GDM1 (cell line): ENCODE measurements around the gene TPRG1L.
A peak's percentile ranks its signal among the peaks of the same experiment; 100 is the strongest.
"Not testable (repeated sequence)": the region's sequence is repeated elsewhere in the genome, so short reads cannot be mapped to it uniquely, and the experiment has no call there.

Source experiments
- DNase-seq: peaks from one replicate; lab custom pipeline; 2025; lab: John Stamatoyannopoulos, UW

The TPRG1L gene

DNA sequence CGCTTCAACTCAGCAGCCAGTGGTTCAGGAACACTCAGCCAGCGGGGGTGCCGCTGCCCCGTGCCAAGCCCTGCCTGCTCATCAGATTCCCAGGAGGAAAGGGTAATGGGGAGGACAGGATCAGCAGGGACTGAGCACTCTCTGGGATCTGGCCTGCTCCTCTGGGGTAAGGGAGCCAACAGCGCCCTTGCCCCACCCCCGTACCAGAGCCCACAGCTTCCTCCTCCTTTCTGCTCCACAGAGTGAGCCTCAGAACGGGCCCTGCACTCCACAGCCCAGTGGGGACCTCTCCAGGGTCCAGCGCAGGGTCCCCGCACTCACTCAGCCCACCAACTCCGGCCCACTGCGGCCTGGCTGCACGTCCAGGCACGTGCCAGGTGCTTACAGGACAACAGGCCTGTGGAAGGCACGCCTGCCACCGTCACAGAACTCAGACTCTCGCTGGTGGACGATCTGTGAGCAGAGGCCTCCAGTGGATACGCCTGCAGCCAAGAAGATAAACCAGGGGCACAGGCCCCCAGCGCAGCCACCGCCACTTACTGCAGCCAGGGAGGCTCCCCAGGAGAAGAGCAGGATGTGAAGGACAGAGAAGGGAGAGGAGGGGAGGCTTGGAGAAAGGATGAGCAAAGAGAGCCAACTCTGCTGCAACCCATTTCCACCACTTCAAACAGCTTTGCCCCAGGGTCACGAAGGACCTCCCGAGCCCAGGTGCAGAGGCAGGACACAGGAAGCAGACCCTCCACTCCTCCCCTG lies 15.6 kb upstream of the TPRG1L start:
- peak; percentile 26 for DNase-seq

DNA sequence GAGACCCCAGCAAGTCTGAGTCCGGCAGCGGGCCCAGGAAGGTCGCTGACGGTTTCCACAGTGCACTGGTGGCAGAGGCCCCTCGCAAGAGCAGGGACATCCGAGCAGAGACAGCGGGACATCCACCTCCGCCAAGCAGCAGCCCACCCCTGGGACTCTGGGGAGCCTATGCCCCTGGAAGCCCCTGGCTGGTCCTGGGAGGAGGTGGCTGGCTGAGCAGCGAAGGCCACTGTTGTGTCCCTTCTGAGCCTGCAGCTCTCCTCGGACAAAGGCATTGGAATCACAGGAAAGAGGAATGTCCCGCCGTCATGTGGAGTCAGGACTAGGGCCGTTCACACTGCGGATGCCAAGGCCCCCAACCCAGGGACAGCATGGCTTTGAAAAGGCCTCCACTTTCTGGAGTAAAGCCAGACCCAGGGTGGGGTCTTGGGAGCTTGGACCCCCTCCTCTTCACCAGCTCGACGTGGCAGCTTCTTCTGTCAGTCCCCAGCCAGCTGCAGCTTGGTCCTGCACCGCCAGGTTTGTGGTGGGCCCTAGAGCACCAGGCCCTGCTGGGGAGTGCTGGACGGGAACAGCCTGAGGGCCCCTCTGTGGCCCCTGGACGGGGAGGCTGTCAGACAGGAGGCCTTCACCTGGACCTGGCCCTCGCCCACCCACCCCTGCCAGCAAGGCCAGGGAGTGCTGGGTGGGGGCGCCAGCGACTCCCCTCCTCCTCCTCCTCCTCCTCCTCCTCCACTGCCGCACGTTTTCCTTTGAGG lies 14.9 kb upstream of the TPRG1L start:
- no peak for DNase-seq

DNA sequence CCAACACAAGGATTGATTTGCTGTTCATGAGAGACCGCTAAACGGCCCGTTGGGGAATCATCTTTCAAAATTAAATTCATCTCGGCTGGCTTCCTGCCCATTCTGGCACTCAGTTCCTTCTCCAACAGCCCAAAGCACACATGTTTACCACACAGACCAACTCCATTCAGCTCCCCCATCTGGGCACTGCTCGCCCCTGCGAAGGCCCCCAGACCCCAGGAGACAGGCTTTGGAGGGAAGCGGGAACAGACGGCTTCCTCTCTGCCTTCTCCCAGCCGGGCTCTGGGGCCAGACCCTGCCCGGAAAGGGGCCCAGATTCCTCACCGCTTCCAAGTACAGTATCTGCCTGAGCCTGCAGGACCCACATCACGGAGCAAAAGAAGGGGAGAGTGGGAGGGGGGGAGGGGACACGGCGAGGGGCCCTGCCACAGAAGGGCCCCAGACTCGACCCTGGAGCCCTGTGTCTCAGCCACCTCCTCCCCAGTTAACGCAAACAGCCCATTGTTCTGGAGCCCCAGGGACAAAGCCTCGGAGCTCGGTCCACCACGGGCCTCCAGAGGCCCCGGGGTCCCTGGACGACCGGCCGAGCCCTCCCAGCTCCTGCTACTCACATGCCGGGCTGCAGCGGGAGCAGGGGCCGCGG lies 14.2 kb upstream of the TPRG1L start:
- peak; percentile 31 for DNase-seq

DNA sequence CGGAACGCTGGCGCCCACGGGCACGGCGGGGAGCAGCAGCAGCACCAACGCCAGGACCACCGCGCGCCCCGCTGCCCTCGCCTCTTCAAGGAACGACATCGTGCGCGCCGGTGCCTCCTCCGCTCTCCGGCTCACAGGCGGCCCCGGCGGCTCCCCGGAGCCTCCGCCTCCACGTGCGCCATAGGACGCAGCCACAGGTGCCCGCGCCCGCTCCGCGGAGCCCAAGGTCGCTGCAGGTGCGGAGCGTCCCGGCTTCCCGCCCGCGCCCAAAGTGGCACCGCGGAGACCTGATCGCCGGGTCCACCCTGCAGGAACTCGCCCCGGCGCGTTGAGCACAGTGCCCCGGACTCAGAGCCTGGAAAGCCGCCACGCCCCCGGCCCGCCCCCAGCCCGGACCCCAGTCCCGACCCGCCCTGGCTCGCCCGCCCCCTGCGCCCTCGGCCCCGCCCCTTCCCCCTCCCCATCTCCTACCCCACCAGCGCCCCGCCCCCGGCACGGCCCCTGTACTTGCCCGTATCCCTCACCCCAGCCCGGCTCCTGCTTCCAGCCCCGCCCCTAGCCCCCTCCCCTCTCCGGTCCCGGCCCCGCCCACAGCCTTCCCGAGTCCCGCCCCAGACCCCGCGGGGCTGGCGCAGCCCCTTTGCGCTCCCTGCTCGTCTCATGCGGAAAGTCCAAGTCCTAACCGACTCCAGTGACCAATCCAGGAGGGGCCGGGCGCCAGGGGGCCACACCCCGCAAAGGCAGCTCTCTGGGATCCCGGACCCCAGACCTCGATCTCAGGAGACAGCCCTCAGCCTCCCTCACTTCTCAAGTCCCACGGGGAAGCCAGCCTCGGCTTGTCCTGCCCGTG lies 13.4 kb upstream of the TPRG1L start, which contains the start of gene MEGF6:
Gene MEGF6 (minus strand): TSS at position 339 of the 850 bp plus-strand sequence. CDS start 240 bp downstream, at position 99.
- DNase-seq, result peak; percentile 77

DNA sequence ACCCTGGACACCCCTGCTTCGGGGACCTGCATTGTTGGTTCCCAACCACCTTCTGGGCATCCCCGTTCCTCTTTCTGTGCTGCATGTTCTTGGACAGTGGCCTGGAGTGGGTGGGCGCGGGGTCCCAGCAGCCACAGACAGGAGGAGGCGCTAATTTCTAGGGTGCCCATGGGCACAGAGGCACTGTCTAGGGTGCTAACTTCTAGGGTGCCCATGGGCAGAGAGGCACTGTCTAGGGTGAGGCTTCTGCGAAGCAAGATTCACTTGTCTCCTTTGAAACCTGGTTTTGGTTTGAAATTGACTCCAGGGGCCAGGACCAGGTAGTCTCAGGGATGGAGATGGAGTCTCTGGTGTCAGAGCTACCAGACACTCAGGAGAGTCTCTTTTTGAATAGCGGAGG lies 12.7 kb upstream of the TPRG1L start:
- DNase-seq, result no peak

DNA sequence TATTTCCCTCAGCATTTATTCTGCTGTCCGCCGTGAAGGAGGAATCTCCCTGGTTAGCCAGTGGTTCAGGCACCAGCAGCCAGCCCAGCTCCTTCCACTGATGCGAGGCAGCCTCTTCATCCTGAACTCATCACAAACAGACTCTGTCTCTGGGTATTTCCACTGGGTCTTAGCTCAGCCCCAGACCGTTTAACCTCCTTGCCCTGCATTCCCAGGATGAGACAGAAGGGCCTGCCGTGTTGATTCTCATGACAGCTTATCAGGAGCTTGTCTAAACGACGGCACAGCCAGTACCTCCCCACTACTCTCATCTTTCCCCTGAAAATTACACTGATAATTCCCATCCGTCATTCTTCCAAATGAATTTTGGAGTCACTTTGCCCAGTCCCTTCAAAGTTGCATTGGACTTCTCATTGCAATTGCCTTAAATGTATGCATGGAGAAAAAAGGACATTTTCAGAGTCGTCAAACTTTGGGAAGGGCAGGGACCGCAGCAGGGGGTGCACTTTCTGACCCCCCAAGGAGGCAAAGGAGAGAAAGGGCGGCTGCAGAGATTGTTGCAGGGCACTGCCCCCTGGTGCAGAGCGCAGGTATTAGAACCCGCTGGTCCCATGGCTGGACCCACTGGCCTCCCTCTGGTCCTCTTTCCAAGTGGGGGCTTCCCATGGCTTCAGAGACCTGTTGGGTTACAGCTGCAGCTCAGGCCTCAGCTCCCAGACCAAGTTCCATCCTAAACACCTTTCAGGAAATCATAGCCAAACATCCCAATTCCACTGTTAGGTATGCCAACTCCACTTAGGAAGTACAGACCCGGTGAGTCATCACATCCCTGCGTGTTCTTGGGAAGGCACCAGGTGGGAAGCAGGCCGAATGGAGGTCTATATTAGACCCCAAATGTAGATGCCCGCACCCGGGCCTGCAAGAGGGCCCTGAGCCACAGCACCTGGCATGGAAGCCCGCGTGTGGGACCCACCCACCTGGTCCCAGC lies 9.8 kb upstream of the TPRG1L start:
- DNase-seq, result no peak

DNA sequence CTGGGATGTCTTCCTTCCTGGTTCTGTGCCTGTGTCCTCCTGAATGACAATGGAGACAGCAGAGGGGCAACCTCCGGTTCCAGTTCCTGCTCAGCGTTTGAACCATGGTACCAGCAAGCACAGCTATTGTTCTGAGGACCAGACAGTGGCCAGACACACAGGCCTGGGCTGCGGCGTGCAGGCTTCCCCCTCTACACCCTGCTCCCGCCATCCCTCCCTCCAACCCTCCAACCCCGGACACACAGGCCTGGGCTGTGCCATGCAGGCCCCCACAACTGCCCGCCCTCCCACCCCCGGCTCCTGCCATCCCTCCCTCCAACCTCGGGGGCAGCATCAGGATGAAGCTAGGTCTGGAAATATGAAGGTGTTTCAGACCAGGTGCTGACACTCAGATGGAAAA lies 8.0 kb upstream of the TPRG1L start:
- DNase-seq, result no peak

DNA sequence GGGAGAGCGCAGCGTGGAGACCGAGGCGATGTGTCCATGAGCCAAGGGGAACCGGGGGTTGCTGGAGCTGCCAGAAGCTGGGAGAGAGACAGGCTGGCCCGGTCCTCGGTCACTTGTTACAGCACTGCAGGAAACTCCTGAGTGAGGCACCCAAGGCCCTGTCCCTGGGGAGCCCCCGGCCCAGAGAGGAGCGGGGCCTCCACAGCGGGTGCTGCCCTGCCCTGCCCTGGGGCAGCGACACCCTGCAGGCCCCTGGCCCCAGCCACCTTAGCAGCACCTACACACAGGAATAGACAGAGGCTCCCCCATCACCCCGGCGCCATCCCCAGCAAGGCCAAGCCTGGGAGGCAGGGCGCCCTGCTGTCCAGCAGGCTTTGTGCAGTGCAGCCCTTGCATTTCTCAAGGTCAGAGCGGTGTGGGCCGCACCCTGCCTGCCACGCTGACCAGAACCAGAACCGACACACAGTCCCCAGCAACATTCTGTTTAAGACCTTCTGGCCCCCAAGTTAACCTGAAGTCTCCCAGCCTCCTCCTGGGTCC lies 6.9 kb upstream of the TPRG1L start:
- DNase-seq, result no peak

DNA sequence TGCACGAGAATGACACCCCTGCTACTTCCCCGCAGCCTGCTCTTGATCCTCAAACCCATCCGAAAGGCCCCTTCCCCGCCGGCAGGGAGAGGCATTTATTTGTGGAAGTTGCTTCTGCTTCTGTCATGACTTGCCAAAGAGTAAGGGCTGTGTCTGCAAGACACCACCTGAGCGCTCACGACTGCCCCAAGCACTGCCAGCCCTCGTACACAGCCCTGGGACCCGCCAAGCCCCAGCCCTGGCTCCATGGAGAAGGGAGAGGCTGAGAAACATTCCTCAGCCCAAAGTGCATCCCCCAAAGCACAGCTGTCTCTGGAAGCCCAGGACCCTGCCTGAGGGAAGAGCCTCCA lies 6.3 kb upstream of the TPRG1L start:
- no peak for DNase-seq

DNA sequence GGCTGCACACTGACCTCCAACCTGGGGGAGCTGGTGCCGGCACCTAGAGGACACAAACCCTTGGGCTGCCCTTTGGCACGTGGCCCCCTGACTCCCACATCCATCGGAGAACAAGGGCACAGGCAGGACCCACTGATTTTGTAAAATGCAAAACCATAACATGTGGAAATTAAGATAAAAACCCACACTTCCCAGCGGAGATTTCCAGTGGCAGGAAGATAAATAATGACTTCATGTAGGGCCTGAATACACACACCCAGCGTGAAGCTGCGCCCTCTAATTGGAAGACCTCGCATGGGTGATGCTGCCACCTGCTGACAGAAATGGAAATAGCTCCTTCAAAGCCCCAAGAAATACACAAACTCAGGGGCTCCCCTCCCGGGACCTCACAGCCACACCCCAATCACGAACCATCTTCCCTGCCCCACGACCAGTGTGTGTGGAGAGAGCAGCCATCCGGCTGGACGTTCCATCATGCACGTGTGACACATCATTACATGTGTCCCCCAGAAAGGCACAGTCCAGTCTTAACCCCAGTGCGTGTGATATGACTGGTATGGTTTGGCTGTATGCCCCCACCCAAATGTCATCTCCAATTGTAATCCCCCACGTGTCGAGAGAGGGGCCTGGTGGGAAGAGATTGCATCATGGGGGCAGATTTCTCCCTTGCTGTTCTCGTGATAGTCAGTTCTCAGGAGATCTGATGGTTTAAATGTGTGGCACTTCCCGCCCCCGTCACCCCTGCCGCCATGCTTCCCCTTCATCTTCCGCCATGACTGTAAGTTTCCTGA lies 5.7 kb upstream of the TPRG1L start:
- DNase-seq, result peak; percentile 56

DNA sequence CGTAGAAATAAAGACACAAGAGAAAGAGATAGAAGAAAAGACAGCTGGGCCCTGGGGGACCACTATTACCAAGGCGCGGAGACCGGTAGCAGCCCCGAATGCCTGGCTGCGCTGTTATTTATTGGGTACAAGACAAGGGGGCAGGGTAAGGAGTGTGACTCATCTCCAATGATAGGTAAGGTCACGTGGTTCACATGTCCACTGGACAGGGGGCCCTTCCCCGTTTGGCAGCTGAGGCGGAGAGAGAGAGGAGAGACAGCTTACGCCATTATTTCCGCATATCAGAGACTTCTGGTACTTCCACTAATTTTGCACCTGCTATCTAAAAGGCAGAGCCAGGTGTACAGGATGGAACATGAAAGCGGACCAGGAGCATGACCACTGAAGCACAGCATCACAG lies 4.1 kb upstream of the TPRG1L start:
- DNase-seq, result no peak

DNA sequence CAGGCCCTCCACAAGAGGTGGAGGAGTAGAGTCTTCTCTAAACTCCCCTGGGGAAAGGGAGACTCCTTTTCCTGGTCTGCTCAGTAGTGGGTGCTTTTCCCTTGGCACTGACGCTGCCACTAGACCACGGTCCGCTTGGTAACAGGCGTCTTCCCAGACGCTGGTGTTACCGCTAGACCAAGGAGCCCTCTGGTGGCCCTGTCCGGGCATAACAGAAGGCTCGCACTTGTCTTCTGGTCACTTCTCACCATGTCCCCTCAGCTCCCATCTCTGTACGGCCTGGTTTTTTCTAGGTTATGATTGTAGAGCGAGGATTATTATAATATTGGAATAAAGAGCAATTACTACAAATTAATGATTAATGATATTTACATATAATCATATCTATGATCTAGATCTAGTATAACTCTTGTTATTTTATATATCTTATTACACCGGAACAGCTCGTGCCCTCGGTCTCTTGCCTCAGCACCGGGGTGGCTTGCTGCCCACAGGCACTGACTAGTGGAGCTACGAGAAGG lies 3.6 kb upstream of the TPRG1L start:
- not testable (repeated sequence) for DNase-seq

DNA sequence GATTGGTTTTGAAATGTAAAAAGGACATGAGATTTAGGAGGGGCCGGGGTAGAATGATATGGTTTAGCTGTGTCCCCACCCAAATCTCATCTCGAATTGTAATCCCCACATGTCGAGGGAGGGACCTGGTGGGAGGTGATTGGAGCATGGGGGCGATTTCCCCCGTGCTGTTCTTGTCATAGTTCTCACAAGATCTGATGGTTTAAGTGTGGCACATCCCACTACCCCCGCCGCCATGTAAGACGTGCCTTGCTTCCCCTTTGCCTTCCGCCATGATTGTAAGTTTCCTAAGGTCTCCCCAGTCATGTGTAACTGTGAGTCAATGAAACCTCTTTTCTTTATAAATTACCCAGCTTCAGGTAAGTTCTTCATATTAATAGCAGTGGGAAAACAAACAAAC lies 2.7 kb upstream of the TPRG1L start:
- DNase-seq, result not testable (repeated sequence)

DNA sequence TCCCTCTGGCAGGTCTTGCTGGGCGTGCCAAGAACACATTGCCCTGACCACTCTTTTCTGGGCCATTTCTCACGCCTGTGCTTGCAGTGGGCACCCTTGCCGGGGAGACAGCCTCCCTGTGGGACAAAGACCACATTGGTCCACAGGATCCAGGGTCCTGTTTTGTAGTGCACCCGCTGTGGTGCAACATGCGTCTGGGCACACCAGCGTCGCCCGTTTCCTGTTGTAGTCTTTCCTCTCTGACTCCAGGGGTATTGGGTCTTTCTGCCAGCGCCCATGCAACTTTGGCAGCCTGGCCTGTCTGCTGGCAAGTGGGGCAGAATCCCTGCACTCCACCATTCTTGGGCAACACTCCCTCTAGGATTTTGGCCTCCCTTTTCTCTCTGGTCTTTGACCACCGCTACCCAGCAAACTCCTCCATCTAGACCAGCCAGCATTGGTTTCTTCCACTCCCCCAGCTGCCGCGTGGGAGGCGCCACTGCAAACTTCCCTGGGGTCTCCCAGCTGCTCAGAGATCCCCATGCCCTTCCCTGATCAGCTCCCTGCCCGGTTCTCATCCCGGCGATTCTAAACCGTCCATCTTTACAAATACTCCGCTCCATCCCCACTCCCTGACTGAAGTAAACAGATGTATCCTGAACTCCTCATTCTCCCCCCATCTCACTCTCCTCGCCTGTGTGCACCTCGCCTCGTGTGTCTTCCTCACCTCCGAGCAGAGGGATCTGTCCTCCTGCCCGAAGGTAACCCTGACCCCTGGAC lies 1.2 kb upstream of the TPRG1L start:
- DNase-seq, result no peak

DNA sequence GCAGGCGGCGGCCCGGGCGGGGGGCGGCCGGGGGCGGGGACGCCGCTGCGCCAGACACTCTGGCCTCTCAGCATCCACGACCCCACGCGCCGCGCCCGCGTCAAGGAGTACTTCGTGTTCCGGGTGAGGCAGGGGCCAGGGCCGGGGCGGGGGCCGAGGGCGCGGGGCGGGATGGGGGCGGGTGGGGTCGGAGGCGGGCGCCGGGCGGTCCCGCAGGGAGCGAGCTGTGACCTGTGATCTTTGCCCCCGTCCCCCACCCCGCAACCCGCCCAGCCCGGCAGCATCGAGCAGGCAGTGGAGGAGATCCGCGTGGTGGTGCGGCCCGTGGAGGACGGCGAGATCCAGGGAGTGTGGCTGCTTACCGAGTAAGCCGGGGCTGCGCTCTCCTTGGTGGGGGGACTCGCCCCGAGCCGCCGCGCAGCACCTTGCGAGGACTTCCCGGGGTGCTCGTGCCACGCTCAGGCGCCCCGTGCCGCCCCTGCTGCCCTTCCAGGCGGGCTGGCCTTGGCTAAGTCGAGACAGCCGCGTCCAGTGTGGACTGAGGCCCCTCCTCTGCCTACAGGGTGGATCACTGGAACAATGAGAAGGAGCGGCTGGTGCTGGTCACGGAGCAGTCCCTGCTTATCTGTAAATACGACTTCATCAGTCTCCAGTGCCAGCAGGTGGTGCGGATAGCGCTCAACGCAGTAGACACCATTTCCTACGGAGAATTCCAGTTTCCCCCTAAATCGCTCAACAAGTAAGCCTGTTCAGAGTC lies 514 bp downstream of the TPRG1L start:
- DNase-seq, result no peak

DNA sequence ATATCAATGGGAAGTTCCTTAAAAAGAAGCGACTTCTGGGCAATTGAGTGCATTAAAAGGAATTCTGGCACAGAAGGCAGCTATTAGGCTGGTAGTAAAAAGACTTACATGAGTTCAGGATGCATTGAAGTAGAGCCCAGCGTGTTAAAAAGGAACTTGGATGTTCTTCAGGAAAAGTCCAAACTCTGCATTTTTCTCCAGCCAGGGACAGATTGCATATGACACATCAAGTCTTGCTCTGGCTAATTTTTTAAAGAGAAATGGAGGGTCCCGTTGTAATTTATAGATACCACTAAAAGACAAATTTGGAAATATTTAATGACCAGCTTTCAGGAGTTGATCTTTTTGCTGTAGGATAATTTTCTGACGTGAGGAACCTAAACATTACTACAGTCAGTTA lies 1.2 kb downstream of the TPRG1L start:
- DNase-seq, result no peak

DNA sequence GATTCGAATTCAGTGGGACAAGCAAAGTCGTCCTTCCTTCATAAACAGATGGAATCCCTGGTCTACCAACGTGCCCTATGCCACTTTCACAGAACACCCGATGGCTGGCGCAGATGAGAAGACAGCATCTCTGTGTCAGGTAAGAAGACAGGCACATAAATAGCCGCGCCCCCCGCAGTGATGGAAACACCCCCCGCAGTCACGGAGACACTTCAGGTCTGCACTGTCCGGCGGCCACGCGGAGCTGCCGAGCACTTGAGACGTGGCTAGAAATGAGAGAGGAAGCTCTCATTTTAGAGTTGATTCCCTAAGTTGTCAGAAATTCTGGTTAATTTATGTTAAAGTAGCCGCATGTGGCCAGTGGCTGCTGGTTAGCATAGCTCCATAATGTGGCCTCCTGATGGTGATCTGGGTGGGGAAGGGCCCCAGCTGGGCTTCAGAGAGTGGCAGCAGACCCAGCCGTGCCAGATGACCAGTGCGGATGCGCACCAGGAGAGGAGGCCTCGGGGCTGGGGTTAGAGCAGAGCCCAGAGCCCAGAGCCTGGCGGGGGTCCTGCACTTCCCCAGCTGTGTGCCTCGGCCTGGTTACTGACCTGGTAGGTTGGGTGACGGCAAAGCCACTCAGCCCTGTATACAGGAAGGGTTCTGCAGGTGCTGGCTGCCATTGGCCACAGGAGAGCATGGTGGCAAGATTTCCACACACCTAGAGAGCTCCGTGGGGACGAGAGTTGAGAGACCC lies 2.9 kb downstream of the TPRG1L start:
- no peak for DNase-seq
